IMR-90 (cell line): ENCODE measurements around the gene WNT3. TPM values are rescaled to one million over a fixed set of nuclear protein-coding genes. Genes with fewer than 3 reads are reported as not detected.

Experiments used
- ATAC-seq: fragments of 200-7000 bp; cut with Tn5 transposase; 2 replicates; pipeline ENCODE4 v1.9.1; 2020; ENCODE audit warnings: low read depth, mild to moderate bottlenecking, moderate library complexity
- BruUV-seq: library from RNA; stranded (reverse); fragments of 400-500 nt; replicated peaks from 2 replicates; lab custom pipeline; 2021; lab: Mats Ljungman, UMichigan
- CTCF ChIA-PET: fragments of 300-600 bp; formaldehyde crosslinking; extraction: SDS; loops from one replicate; lab custom pipeline; 2021; ENCODE audit warnings: antibody characterized with exemption; lab: Yijun Ruan, JAX
- POLR2A ChIA-PET: fragments of 300-600 bp; sonication (Branson Sonifier 250); formaldehyde crosslinking; loops from one replicate; lab custom pipeline; 2022; ENCODE audit warnings: antibody characterized with exemption; ENCODE audit not compliant: unreplicated experiment; lab: Charles Lee
- DNase-seq: peaks from one replicate; pipeline ENCODE4 v3.0.0; 2013
- H2AFZ ChIP-seq: replicated peaks from 2 replicates; pipeline ENCODE3; 2013; ENCODE audit warnings: low read length, mild to moderate bottlenecking; ENCODE audit not compliant: poor library complexity
- H2AK5ac ChIP-seq: 2 replicates; pipeline ENCODE4 v1.6.1; 2013; ENCODE audit warnings: low read depth, low read length, inconsistent platforms
- H2AK9ac ChIP-seq: replicated peaks from 2 replicates; pipeline ENCODE3; 2013; ENCODE audit warnings: mild to moderate bottlenecking, low read depth, low read length, moderate library complexity; ENCODE audit not compliant: poor library complexity
- H2BK120ac ChIP-seq: 2 replicates; pipeline ENCODE4 v1.6.1; 2013; ENCODE audit warnings: low read depth, low read length, inconsistent platforms
- H2BK15ac ChIP-seq: 3 replicates; pipeline ENCODE4 v1.6.1; 2013; ENCODE audit warnings: low read depth, low read length, inconsistent platforms
- H2BK20ac ChIP-seq: 2 replicates; pipeline ENCODE4 v1.6.1; 2013; ENCODE audit warnings: low read depth, mild to moderate bottlenecking, inconsistent platforms, low read length, moderate library complexity
- H2BK5ac ChIP-seq: 2 replicates; pipeline ENCODE4 v1.6.1; 2013; ENCODE audit warnings: mild to moderate bottlenecking, low read depth, low read length, inconsistent platforms; ENCODE audit not compliant: poor library complexity, severe bottlenecking
- H3K14ac ChIP-seq: replicated peaks from 2 replicates; pipeline ENCODE4 v1.6.1; 2013; ENCODE audit warnings: low read depth, low read length, inconsistent platforms
- H3K18ac ChIP-seq: 2 replicates; pipeline ENCODE4 v1.6.1; 2013; ENCODE audit warnings: low read depth, low read length, control low read depth
- H3K23ac ChIP-seq: 2 replicates; pipeline ENCODE4 v1.6.1; 2013; ENCODE audit warnings: low read depth, low read length, inconsistent platforms
- H3K27ac ChIP-seq: 2 replicates; pipeline ENCODE4 v1.5.1; 2013; ENCODE audit warnings: mild to moderate bottlenecking, control low read depth, low read length; ENCODE audit not compliant: insufficient read depth
- H3K27me3 ChIP-seq: 2 replicates; pipeline ENCODE4 v1.6.1; 2013; ENCODE audit warnings: low read length; ENCODE audit not compliant: control insufficient read depth, insufficient read depth
- H3K36me3 ChIP-seq: 2 replicates; pipeline ENCODE4 v1.6.1; 2013; ENCODE audit warnings: low read length, mixed read lengths; ENCODE audit not compliant: control insufficient read depth, insufficient read depth
- H3K4ac ChIP-seq: 2 replicates; pipeline ENCODE4 v1.6.1; 2013; ENCODE audit warnings: low read depth, low read length, inconsistent platforms
- H3K4me1 ChIP-seq: 2 replicates; pipeline ENCODE4 v1.6.1; 2013; ENCODE audit warnings: low read length, mixed read lengths; ENCODE audit not compliant: control insufficient read depth, insufficient read depth
- H3K4me2 ChIP-seq: 2 replicates; pipeline ENCODE4 v1.6.1; 2013; ENCODE audit warnings: low read depth, mild to moderate bottlenecking, control low read depth, low read length, moderate library complexity
- H3K4me3 ChIP-seq: 2 replicates; pipeline ENCODE4 v1.5.1; 2013; ENCODE audit warnings: low read depth, mild to moderate bottlenecking, control low read depth, low read length, moderate library complexity; ENCODE audit not compliant: insufficient read depth
- H3K56ac ChIP-seq: 2 replicates; pipeline ENCODE4 v1.6.1; 2013; ENCODE audit warnings: low read length, inconsistent platforms; ENCODE audit not compliant: insufficient read depth; ENCODE audit errors: extremely low read depth
- H3K79me1 ChIP-seq, 2 experiments: 2 replicates each; pipeline ENCODE4 v1.6.1; 2013; ENCODE audit warnings: low read length in 2 of 2, inconsistent platforms in 1 of 2, low read depth in 1 of 2
- H3K9ac ChIP-seq: 2 replicates; pipeline ENCODE4 v1.6.1; 2013; ENCODE audit warnings: low read depth, low read length, control low read depth
- H3K9me1 ChIP-seq: 2 replicates; pipeline ENCODE4 v1.6.1; 2013; ENCODE audit warnings: low read length, inconsistent platforms; ENCODE audit not compliant: insufficient read depth
- H3K9me3 ChIP-seq: 2 replicates; pipeline ENCODE4 v1.6.1; 2013; ENCODE audit warnings: low read length; ENCODE audit not compliant: control insufficient read depth, insufficient read depth
- H4K20me1 ChIP-seq: 2 replicates; pipeline ENCODE4 v1.6.1; 2013; ENCODE audit warnings: low read length, inconsistent platforms; ENCODE audit not compliant: insufficient read depth
- H4K5ac ChIP-seq: 2 replicates; pipeline ENCODE4 v1.6.1; 2013; ENCODE audit warnings: mild to moderate bottlenecking, low read depth, low read length, control low read depth
- H4K8ac ChIP-seq, 2 experiments: 2 replicates each; pipeline ENCODE4 v1.6.1; 2013; ENCODE audit warnings: low read depth in 2 of 2, low read length in 2 of 2, control low read depth in 1 of 2, inconsistent platforms in 1 of 2
- H4K91ac ChIP-seq: 2 replicates; pipeline ENCODE4 v1.6.1; 2013; ENCODE audit warnings: low read depth, low read length, inconsistent platforms; ENCODE audit not compliant: insufficient read depth
- BHLHE40 ChIP-seq: fragments of 150-350 bp; IDR thresholded peaks from 2 replicates; pipeline ENCODE4 v1.6.1; 2016; ENCODE audit warnings: mild to moderate bottlenecking, low read depth, low read length
- CEBPB ChIP-seq: IDR thresholded peaks from 2 replicates; pipeline ENCODE4 v1.6.1; 2012; ENCODE audit warnings: low read depth, low read length, improper control_type of control experiment
- CHD1 ChIP-seq: IDR thresholded peaks from 2 replicates; pipeline ENCODE4 v1.6.1; 2012; ENCODE audit warnings: low read depth, low read length, improper control_type of control experiment
- FOS ChIP-seq: fragments of 150-350 bp; IDR thresholded peaks from 2 replicates; pipeline ENCODE4 v1.6.1; 2016; ENCODE audit warnings: low read depth, low read length
- MAFK ChIP-seq: IDR thresholded peaks from 2 replicates; pipeline ENCODE4 v1.6.1; 2012; ENCODE audit warnings: low read depth, low read length, improper control_type of control experiment
- MAZ ChIP-seq: IDR thresholded peaks from 2 replicates; pipeline ENCODE4 v1.6.1; 2012; ENCODE audit warnings: low read depth, mild to moderate bottlenecking, low read length, improper control_type of control experiment, moderate library complexity, borderline replicate concordance
- MXI1 ChIP-seq: IDR thresholded peaks from 2 replicates; pipeline ENCODE4 v1.6.1; 2012; ENCODE audit warnings: low read depth, mild to moderate bottlenecking, low read length, moderate library complexity, borderline replicate concordance
- NFE2L2 ChIP-seq: fragments of 150-350 bp; IDR thresholded peaks from 2 replicates; pipeline ENCODE4 v1.6.1; 2016; ENCODE audit warnings: low read depth, mild to moderate bottlenecking, low read length
- POLR2A ChIP-seq: IDR thresholded peaks from 2 replicates; pipeline ENCODE4 v1.6.1; 2012; ENCODE audit warnings: mild to moderate bottlenecking, low read depth, low read length
- RAD21 ChIP-seq: IDR thresholded peaks from 2 replicates; pipeline ENCODE4 v1.6.1; 2012; ENCODE audit warnings: low read length, improper control_type of control experiment
- RCOR1 ChIP-seq: IDR thresholded peaks from 2 replicates; pipeline ENCODE4 v1.6.1; 2012; ENCODE audit warnings: mild to moderate bottlenecking, low read length, improper control_type of control experiment; ENCODE audit not compliant: insufficient replicate concordance
- RFX5 ChIP-seq: IDR thresholded peaks from 2 replicates; pipeline ENCODE4 v1.8.0; 2012; ENCODE audit warnings: low read depth, mild to moderate bottlenecking, low read length, moderate library complexity
- SMC3 ChIP-seq: fragments of 150-350 bp; IDR thresholded peaks from 2 replicates; pipeline ENCODE4 v1.6.1; 2016; ENCODE audit warnings: low read depth, mild to moderate bottlenecking, antibody characterized with exemption, low read length, moderate library complexity
- WGBS, 2 experiments: methylation state at CpG; one replicate each; pipeline versions ENCODE4 v1.1.5 to v1.1.7; 2013; ENCODE audit warnings: missing lambda C conversion rate in 2 of 2; ENCODE audit not compliant: insufficient read length in 1 of 2; ENCODE audit errors: extremely low coverage in 2 of 2; 5-methylcytosine and 5-hydroxymethylcytosine counted together
- dilution Hi-C: fragments of 300-500 bp; cut with HindIII; formaldehyde crosslinking; loops from one replicate; pipeline ENCODE4 v1.14.3; 2018; ENCODE audit warnings: low sequenced_read_pairs; ENCODE audit not compliant: unreplicated experiment
- in situ Hi-C: fragments of 300-500 bp; cut with MboI; formaldehyde crosslinking; loops from 3 replicates; pipeline ENCODE4 v1.14.3; 2019; ENCODE audit warnings: low sequenced_read_pairs, inconsistent platforms, mixed read lengths
- intact Hi-C: fragments of 100-400 bp; cut with micrococcal nuclease; formaldehyde crosslinking; loops from 2 replicates; pipeline ENCODE4 v1.10.0; 2022
- polyA plus RNA-seq, 3 experiments: library from polyadenylated mRNA; depleted of rRNA; stranded (reverse); fragments of >200 nt; gene quantifications; 2 replicates each; pipeline ENCODE4 v1.2.3, GENCODE V29; 2012; ENCODE audit warnings: low replicate concordance in 1 of 3
- total RNA-seq: library from RNA; depleted of rRNA; stranded (reverse); fragments of >200 nt; gene quantifications from 2 replicates; pipeline ENCODE4 v1.2.3, GENCODE V29; 2012
- TF ChIP-seq, protein P1 (sequence below): fragments of 150-350 bp; IDR thresholded peaks from 2 replicates; pipeline ENCODE4 v1.6.1; 2017; ENCODE audit warnings: mild to moderate bottlenecking, antibody characterized with exemption, low read length, low read depth
- TF ChIP-seq, protein P2 (sequence below): fragments of 150-350 bp; IDR thresholded peaks from 2 replicates; pipeline ENCODE4 v1.6.1; 2016; ENCODE audit warnings: low read depth, mild to moderate bottlenecking, low read length, moderate library complexity, borderline replicate concordance
- TF ChIP-seq, protein P3 (sequence below): conservative IDR thresholded peaks from 2 replicates; pipeline ENCODE4 v1.5.1; 2012; ENCODE audit warnings: mild to moderate bottlenecking, low read depth, low read length, improper control_type of control experiment

WNT3 gene
- total and polyA plus RNA-seq, 2 of the 4 experiments (the other 2 are of a cell fraction): 0.72 to 1.0 TPM

DNA sequence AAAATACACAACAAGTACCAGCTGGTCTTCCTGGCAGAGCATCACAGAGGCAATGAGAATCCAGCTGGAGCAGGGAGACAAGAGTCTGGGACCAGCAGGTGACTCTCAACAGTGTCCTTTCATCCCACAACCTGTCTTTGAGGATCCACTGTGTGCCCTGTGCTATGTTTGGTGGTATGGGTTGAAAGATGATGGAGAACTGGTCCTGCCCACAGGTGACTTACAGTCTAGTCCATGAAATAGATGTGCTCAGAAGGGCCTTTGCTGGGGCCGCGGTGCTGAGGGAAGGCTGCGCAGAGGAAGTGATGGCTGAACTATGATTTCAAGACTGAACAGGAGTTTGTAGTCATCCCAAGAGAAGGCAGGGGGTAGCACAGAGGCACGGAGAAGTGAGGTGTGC is 17.9 kb downstream of the WNT3 start:
- Histone ChIP-seq H3K4me3 (no peak overlapping the region), H2AFZ (no peak overlapping the region), H2BK5ac (no peak overlapping the region), H2BK15ac (no peak overlapping the region), H3K4ac (no peak overlapping the region), H3K18ac (no peak overlapping the region), H2BK120ac (no peak overlapping the region), H4K91ac (no peak overlapping the region), H3K4me2 (no peak overlapping the region), H3K27me3 (peaks cover 31% of the 10 kb centered on the region), H3K27ac (no peak overlapping the region), H3K9me3 (peaks cover 2% of the 10 kb centered on the region; the same call in 1 of the 2 replicates), H3K79me1 (no peaks in the 10 kb centered on the region), H2AK9ac (no peak overlapping the region), H3K23ac (no peak overlapping the region), H3K14ac (no peak overlapping the region), H4K20me1 (no peaks in the 10 kb centered on the region), H2AK5ac (no peak overlapping the region), H3K9me1 (no peaks in the 10 kb centered on the region), H4K5ac (no peak overlapping the region), H4K8ac (no peak overlapping the region), H3K4me1 (no peaks in the 10 kb centered on the region), H3K56ac (no peak overlapping the region), H3K36me3 (no peaks in the 10 kb centered on the region), H3K9ac (no peak overlapping the region), H2BK20ac (no peak overlapping the region)
- WGBS, 2 experiments: 100% methylated on average over 1 of the region's 4 CpGs; no CpG with 5 or more reads in 1 of the 2 experiments
- in situ Hi-C loops (no loop called here), intact Hi-C loops (no loop called here), dilution Hi-C loops (no loop called here)
- no peak for DNase-seq
- ChIA-PET POLR2A (no interaction called here), CTCF (no interaction called here)
- no TSS peak for BruUV-seq
- no peak for ATAC-seq
- TF ChIP-seq, protein P1, sequence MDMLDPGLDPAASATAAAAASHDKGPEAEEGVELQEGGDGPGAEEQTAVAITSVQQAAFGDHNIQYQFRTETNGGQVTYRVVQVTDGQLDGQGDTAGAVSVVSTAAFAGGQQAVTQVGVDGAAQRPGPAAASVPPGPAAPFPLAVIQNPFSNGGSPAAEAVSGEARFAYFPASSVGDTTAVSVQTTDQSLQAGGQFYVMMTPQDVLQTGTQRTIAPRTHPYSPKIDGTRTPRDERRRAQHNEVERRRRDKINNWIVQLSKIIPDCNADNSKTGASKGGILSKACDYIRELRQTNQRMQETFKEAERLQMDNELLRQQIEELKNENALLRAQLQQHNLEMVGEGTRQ: no peak
- no peak for TF ChIP-seq POLR2A
- no peak for TF ChIP-seq RAD21
- TF ChIP-seq RCOR1: no peak
- TF ChIP-seq, protein P2, sequence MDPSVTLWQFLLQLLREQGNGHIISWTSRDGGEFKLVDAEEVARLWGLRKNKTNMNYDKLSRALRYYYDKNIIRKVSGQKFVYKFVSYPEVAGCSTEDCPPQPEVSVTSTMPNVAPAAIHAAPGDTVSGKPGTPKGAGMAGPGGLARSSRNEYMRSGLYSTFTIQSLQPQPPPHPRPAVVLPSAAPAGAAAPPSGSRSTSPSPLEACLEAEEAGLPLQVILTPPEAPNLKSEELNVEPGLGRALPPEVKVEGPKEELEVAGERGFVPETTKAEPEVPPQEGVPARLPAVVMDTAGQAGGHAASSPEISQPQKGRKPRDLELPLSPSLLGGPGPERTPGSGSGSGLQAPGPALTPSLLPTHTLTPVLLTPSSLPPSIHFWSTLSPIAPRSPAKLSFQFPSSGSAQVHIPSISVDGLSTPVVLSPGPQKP: no peak
- no peak for TF ChIP-seq SMC3
- TF ChIP-seq, protein P3, sequence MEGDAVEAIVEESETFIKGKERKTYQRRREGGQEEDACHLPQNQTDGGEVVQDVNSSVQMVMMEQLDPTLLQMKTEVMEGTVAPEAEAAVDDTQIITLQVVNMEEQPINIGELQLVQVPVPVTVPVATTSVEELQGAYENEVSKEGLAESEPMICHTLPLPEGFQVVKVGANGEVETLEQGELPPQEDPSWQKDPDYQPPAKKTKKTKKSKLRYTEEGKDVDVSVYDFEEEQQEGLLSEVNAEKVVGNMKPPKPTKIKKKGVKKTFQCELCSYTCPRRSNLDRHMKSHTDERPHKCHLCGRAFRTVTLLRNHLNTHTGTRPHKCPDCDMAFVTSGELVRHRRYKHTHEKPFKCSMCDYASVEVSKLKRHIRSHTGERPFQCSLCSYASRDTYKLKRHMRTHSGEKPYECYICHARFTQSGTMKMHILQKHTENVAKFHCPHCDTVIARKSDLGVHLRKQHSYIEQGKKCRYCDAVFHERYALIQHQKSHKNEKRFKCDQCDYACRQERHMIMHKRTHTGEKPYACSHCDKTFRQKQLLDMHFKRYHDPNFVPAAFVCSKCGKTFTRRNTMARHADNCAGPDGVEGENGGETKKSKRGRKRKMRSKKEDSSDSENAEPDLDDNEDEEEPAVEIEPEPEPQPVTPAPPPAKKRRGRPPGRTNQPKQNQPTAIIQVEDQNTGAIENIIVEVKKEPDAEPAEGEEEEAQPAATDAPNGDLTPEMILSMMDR: no peak
- TF ChIP-seq MAZ: no peak
- TF ChIP-seq BHLHE40: no peak
- TF ChIP-seq FOS: no peak
- no peak for TF ChIP-seq NFE2L2
- no peak for TF ChIP-seq MXI1
- no peak for TF ChIP-seq RFX5
- no peak for TF ChIP-seq MAFK
- no peak for TF ChIP-seq CHD1
- TF ChIP-seq CEBPB: no peak
